HepG2 (cell line): Measurements from ENCODE around the gene CTNND2. TPM values are rescaled to one million over a fixed set of nuclear protein-coding genes. Genes with fewer than 3 reads are reported as not detected.

Experiments used
- ATAC-seq: fragments of 200-7000 bp; cut with Tn5 transposase; 3 replicates; pipeline ENCODE4 v1.9.1; 2020; ENCODE audit warnings: mild to moderate bottlenecking, moderate library complexity
- BruUV-seq: library from RNA; stranded (reverse); fragments of 400-500 nt; replicated peaks from 2 replicates; lab custom pipeline; 2021; lab: Mats Ljungman, UMichigan
- CTCF ChIA-PET: fragments of 300-600 bp; formaldehyde crosslinking; extraction: SDS; loops from one replicate; lab custom pipeline; 2021; ENCODE audit warnings: low total read pairs, inconsistent platforms, low intra/inter-chr PET ratio; lab: Yijun Ruan, JAX
- POLR2A ChIA-PET: fragments of 350-600 bp; sonication (Branson Sonifier 250); formaldehyde crosslinking; loops from one replicate; lab custom pipeline; 2020; ENCODE audit warnings: antibody characterized with exemption, inconsistent platforms; lab: Yijun Ruan, JAX
- DNase-seq: peaks from one replicate; pipeline ENCODE4 v3.0.0-alpha.2; 2015; ENCODE audit warnings: low spot score
- FAIRE-seq: peaks from 3 replicates; lab custom pipeline; 2011; peaks lifted over from hg19 to GRCh38; lab: Jason Lieb, UNC
- H2AFZ ChIP-seq: one replicate; pipeline ENCODE4 v1.6.1; 2011; ENCODE audit warnings: low read length, inconsistent platforms
- H3K27ac ChIP-seq: fragments of 300-600 bp; 3 replicates; pipeline ENCODE4 v1.8.0; 2011; ENCODE audit warnings: mixed run types, mild to moderate bottlenecking, mixed read lengths, low read length, inconsistent platforms; ENCODE audit not compliant: insufficient read depth; ENCODE audit errors: extremely low read length
- H3K27me3 ChIP-seq, 2 experiments: fragments of 200-600 bp in 1 of 2; 2 replicates in 1 of 2; 3 replicates in 1 of 2; pipeline versions ENCODE4 v1.6.0 to v1.8.0; 2011; ENCODE audit warnings: low read length in 2 of 2, mild to moderate bottlenecking in 2 of 2, moderate library complexity in 2 of 2, inconsistent platforms in 1 of 2; ENCODE audit not compliant: insufficient read depth in 2 of 2, control insufficient read depth in 1 of 2
- H3K36me3 ChIP-seq, 2 experiments: fragments of 200-600 bp in 1 of 2; replicated peaks in 1 of 2; 2 replicates in 1 of 2; 3 replicates in 1 of 2; pipeline versions ENCODE4 v1.5.1 to v1.8.0; 2011; ENCODE audit warnings: low read length in 2 of 2, inconsistent platforms in 1 of 2; ENCODE audit not compliant: insufficient read depth in 2 of 2, control insufficient read depth in 1 of 2
- H3K4me1 ChIP-seq: 2 replicates; pipeline ENCODE4 v1.5.1; 2012; ENCODE audit warnings: low read length, inconsistent platforms; ENCODE audit not compliant: insufficient read depth
- H3K4me2 ChIP-seq: 2 replicates; pipeline ENCODE4 v1.6.0; 2011; ENCODE audit warnings: low read depth, low read length, inconsistent platforms
- H3K4me3 ChIP-seq, 3 experiments: fragments of 200-600 bp in 1 of 3; sonication (generic), shearing (Covaris generic) in 1 of 3; replicated peaks in 1 of 3; 2 replicates each; pipeline ENCODE4 v1.5.1; 2011 to 2016; ENCODE audit warnings: low read length in 3 of 3, inconsistent platforms in 2 of 3, low read depth in 2 of 3, mild to moderate bottlenecking in 2 of 3, control low read depth in 1 of 3, mixed read lengths in 1 of 3; ENCODE audit not compliant: insufficient read depth in 1 of 3
- H3K79me2 ChIP-seq: one replicate; pipeline ENCODE4 v1.6.1; 2011; ENCODE audit warnings: low read length, inconsistent platforms; ENCODE audit not compliant: insufficient read depth
- H3K9ac ChIP-seq: 2 replicates; pipeline ENCODE4 v1.6.0; 2011; ENCODE audit warnings: mild to moderate bottlenecking, low read depth, low read length, inconsistent platforms; ENCODE audit not compliant: insufficient read depth
- H3K9me3 ChIP-seq: 2 replicates; pipeline ENCODE4 v1.5.1; 2012; ENCODE audit warnings: mild to moderate bottlenecking, low read length
- H4K20me1 ChIP-seq: 2 replicates; pipeline ENCODE4 v1.6.0; 2011; ENCODE audit warnings: inconsistent platforms, mild to moderate bottlenecking, low read length, moderate library complexity; ENCODE audit not compliant: insufficient read depth
- ADNP ChIP-seq: sonication (generic); formaldehyde crosslinking; IDR thresholded peaks from 2 replicates; pipeline ENCODE4 v1.4.0; 2020; ENCODE audit warnings: missing genetic modification reagents
- SIX4 ChIP-seq: sonication (generic); formaldehyde crosslinking; IDR thresholded peaks from 2 replicates; pipeline ENCODE4 v1.4.0; 2020; ENCODE audit warnings: missing genetic modification reagents
- TBX2 ChIP-seq: sonication (generic); formaldehyde crosslinking; IDR thresholded peaks from 2 replicates; pipeline ENCODE4 v1.5.0; 2020; ENCODE audit warnings: missing genetic modification reagents, mild to moderate bottlenecking, borderline replicate concordance
- ZNF12 ChIP-seq: sonication (generic); formaldehyde crosslinking; IDR thresholded peaks from 2 replicates; pipeline ENCODE4 v1.5.0; 2020; ENCODE audit warnings: missing genetic modification reagents
- ZNF251 ChIP-seq: sonication (generic); formaldehyde crosslinking; IDR thresholded peaks from 2 replicates; pipeline ENCODE4 v1.9.0; 2021; ENCODE audit warnings: mild to moderate bottlenecking, missing genetic modification reagents
- ZNF549 ChIP-seq: sonication (generic); formaldehyde crosslinking; IDR thresholded peaks from 2 replicates; pipeline ENCODE4 v1.5.0; 2020; ENCODE audit warnings: missing genetic modification reagents
- WGBS: methylation state at CpG from one replicate; pipeline ENCODE4 v1.1.6; 2017; ENCODE audit warnings: low lambda C conversion rate; 5-methylcytosine and 5-hydroxymethylcytosine counted together
- in situ Hi-C: cut with HindIII; loops from 2 replicates; pipeline ENCODE4 v1.10.0; 2017; ENCODE audit warnings: low pct_unique_long_range_greater_than_20kb; ENCODE audit not compliant: extremely low pct_ligation_motif_present
- intact Hi-C: fragments of 100-400 bp; cut with micrococcal nuclease; formaldehyde crosslinking; loops from one replicate; pipeline ENCODE4 v1.10.0; 2022; ENCODE audit not compliant: unreplicated experiment
- polyA plus RNA-seq, 8 experiments: library from polyadenylated mRNA; depleted of rRNA in 3 of 8; stranded (reverse) in 7 of 8; unstranded in 1 of 8; fragments of >200 nt; fragmentation: Illumina TruSeq in 4 of 8; extraction: Trizol in 4 of 8; gene quantifications; 2 replicates each; pipeline versions ENCODE4 v1.2.1 to v1.2.3, GENCODE V29; 2011 to 2016; ENCODE audit warnings: low read depth in 4 of 8, missing spikeins in 1 of 8, mixed read lengths in 1 of 8; ENCODE audit not compliant: insufficient read depth in 1 of 8
- total RNA-seq, 5 experiments: library from RNA; depleted of rRNA; stranded (reverse); fragments of >200 nt; fragmentation: Illumina TruSeq; extraction: Trizol; gene quantifications; 2 replicates each; pipeline ENCODE4 v1.2.3, GENCODE V29; 2016; ENCODE audit warnings: low read depth in 1 of 5
- TF ChIP-seq, protein P1 (sequence below): conservative IDR thresholded peaks from 2 replicates; pipeline ENCODE4 v1.6.1; 2018; ENCODE audit warnings: missing genetic modification reagents
- TF ChIP-seq, protein P2 (sequence below): sonication (generic); formaldehyde crosslinking; IDR thresholded peaks from 2 replicates; pipeline ENCODE4 v1.8.0; 2022; ENCODE audit warnings: missing genetic modification reagents, low read depth, mild to moderate bottlenecking, borderline replicate concordance

The CTNND2 gene
- total and polyA plus RNA-seq, 2 of the 13 experiments (the other 11 are each of a cell fraction or from before 2014, with no cell fraction given): not detected

DNA sequence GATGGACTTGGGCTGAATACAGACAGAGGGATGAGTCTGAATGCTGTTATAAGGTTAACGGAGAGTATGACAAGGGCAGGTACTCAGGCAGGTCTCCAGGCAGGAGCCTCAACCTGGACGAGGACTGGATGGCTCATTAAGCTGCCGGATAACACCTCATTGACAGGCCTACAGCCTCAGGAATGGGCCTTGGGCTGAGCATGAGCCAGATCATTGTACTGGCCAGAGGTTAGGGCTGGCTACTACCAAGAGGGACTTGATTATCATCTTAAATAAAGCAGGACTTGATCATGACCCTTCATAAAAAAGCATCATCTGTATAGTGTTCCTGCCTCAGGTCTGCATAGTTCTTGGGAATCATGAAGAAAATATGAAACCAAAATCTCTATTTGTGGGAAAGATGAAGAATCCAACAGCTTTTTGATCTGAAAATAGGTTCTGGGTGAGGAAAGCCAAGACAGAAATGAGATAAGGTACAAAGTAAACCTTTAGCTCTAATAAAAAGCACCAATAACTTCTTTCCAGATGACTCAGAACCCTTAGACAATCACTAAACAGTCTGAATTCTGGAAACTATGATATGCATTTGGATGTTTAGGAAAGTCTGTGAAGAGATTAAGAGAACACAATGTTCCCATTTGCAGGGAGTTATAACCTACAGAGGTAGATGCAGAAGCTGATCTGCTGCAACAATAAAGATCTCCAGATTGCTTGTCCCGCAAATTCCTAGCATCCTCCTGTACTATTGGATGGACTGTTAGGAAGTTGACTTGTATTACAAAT is 343.1 kb downstream of the CTNND2 start:
- Histone ChIP-seq H3K27ac (no peak overlapping the region), H4K20me1 (no peaks in the 10 kb centered on the region), H3K79me2 (no peaks in the 10 kb centered on the region)
- BruUV-seq: no TSS peak
- no peak for DNase-seq
- TF ChIP-seq ZNF12 (CRISPR knock-in tag) (peak; percentile 64; the same call in 1 of the 2 replicates), ADNP (CRISPR knock-in tag) (no peak), ZNF251 (no peak)
- TF ChIP-seq, protein P1, sequence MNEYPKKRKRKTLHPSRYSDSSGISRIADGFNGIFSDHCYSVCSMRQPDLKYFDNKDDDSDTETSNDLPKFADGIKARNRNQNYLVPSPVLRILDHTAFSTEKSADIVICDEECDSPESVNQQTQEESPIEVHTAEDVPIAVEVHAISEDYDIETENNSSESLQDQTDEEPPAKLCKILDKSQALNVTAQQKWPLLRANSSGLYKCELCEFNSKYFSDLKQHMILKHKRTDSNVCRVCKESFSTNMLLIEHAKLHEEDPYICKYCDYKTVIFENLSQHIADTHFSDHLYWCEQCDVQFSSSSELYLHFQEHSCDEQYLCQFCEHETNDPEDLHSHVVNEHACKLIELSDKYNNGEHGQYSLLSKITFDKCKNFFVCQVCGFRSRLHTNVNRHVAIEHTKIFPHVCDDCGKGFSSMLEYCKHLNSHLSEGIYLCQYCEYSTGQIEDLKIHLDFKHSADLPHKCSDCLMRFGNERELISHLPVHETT: no peak
- TF ChIP-seq, all 625 proteins: peak for 1
- 38% methylated on average over 4 of the region's 4 CpGs for WGBS
- H3K4me2 ChIP-seq: no peak overlapping the region
- no peaks in the 10 kb centered on the region for H3K4me1 ChIP-seq
- ChIA-PET POLR2A (no interaction called here), CTCF (no interaction called here)
- no peak for ATAC-seq
- intact Hi-C loops (no loop called here), in situ Hi-C loops (no loop called here)
- H3K4me3 ChIP-seq: no peak overlapping the region
- no peak for FAIRE-seq
- H3K9ac ChIP-seq: no peak overlapping the region
- H3K36me3 ChIP-seq: no peaks in the 10 kb centered on the region
- no peaks in the 10 kb centered on the region for H3K27me3 ChIP-seq
- no peaks in the 10 kb centered on the region for H3K9me3 ChIP-seq
- H2AFZ ChIP-seq: no peak overlapping the region

GRCh38 chr5:11557063-11557462 is 347.2 kb downstream of the CTNND2 start:
- Histone ChIP-seq H2AFZ (no peak overlapping the region), H3K9ac (no peak overlapping the region), H3K9me3 (no peaks in the 10 kb centered on the region), H3K4me3 (no peak overlapping the region), H3K4me2 (no peak overlapping the region), H3K27me3 (no peaks in the 10 kb centered on the region), H4K20me1 (no peaks in the 10 kb centered on the region), H3K27ac (no peak overlapping the region), H3K79me2 (no peaks in the 10 kb centered on the region), H3K4me1 (peaks cover 9% of the 10 kb centered on the region), H3K36me3 (no peaks in the 10 kb centered on the region)
- 40% methylated on average over 3 of the region's 3 CpGs for WGBS
- in situ Hi-C loops: no loop called here
- ChIA-PET POLR2A (no interaction called here), CTCF (no interaction called here)
- intact Hi-C loops: loop anchor here (5.0 kb wide), 1 partner anchor 40 kb away; no protein-coding TSS in a partner anchor
- FAIRE-seq (no peak), ATAC-seq (no peak), DNase-seq (no peak)
- no TSS peak for BruUV-seq
- TF ChIP-seq SIX4 (CRISPR knock-in tag) (no peak), ZNF549 (CRISPR knock-in tag) (no peak), TBX2 (CRISPR knock-in tag) (no peak)
- TF ChIP-seq, protein P2, sequence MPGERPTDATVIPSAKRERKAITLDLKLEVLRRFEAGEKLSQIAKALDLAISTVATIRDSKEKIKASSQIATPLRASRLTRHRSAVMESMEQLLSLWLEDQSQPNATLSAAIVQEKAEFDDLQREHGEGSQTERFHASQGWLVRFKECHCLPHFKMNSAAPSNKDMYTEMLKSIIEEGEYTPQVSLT (CRISPR knock-in tag): no peak
